Tibial nerve (tissue), 4 donors: Measurements from ENCODE around the gene RNF121. TPM values are rescaled to one million over a fixed set of nuclear protein-coding genes. Genes with fewer than 3 reads are reported as not detected.
"Not testable (repeated sequence)": the region's sequence is repeated elsewhere in the genome, so short reads cannot be mapped to it uniquely, and the experiment has no call there.

Experiments used
- DNase-seq, 2 donors: peaks; one replicate each; pipeline ENCODE4 v3.0.0-alpha.2; 2019; ENCODE audit warnings: low spot score in 2 of 2
- H3K27ac ChIP-seq, 4 donors: fragments of 200-600 bp; sonication (generic) in 3 of 4; one replicate each; pipeline ENCODE4 v1.5.1; 2017 to 2019; ENCODE audit warnings: mild to moderate bottlenecking in 1 of 4
- H3K27me3 ChIP-seq, 2 donors: fragments of 200-600 bp; sonication (generic) in 1 of 2; one replicate each; pipeline versions ENCODE4 v1.5.1 to v1.6.0; 2017 to 2019
- H3K36me3 ChIP-seq, 3 donors: fragments of 200-600 bp; sonication (generic); one replicate each; pipeline ENCODE4 v1.5.1; 2018 to 2019
- H3K4me1 ChIP-seq, 4 donors: fragments of 200-600 bp; sonication (generic) in 3 of 4; one replicate each; pipeline ENCODE4 v1.5.1; 2017 to 2019
- H3K4me3 ChIP-seq, 4 donors: fragments of 200-600 bp; sonication (generic) in 3 of 4; one replicate each; pipeline ENCODE4 v1.5.1; 2017 to 2019; ENCODE audit warnings: mild to moderate bottlenecking in 1 of 4, moderate library complexity in 1 of 4
- H3K9me3 ChIP-seq, 4 donors: fragments of 200-600 bp; sonication (generic) in 3 of 4; one replicate each; pipeline ENCODE4 v1.5.1; 2017 to 2019
- CTCF ChIP-seq, 5 experiments: fragments of 200-600 bp in 3 of 5; fragments of 450-650 bp in 2 of 5; sonication (generic) in 3 of 5; IDR thresholded peaks; one replicate each; pipeline ENCODE4 v1.5.1; 2016 to 2019; ENCODE audit warnings: antibody characterized with exemption in 5 of 5, mild to moderate bottlenecking in 3 of 5, moderate library complexity in 2 of 5
- EP300 ChIP-seq, 2 donors: sonication (generic); formaldehyde crosslinking; IDR thresholded peaks; one replicate each; pipeline ENCODE4 v1.6.1; 2017; ENCODE audit warnings: antibody characterized with exemption in 2 of 2, mild to moderate bottlenecking in 1 of 2
- POLR2A ChIP-seq, 2 donors: fragments of 450-650 bp; IDR thresholded peaks; one replicate each; pipeline ENCODE4 v1.6.1; 2017; ENCODE audit warnings: antibody characterized with exemption in 2 of 2, mild to moderate bottlenecking in 2 of 2, moderate library complexity in 2 of 2
- WGBS, 2 donors: methylation state at CpG; one replicate each; pipeline ENCODE4 v1.1.5; 2018; 5-methylcytosine and 5-hydroxymethylcytosine counted together
- total RNA-seq, 4 donors: library from RNA; depleted of rRNA; stranded (reverse); fragments of >200 nt; gene quantifications; one replicate each; pipeline ENCODE4 v1.1.0, GENCODE V29; 2016

Gene RNF121
- total RNA-seq, 4 donors from 2014 or later: 17.2 to 29.4 (median 21.4) TPM

GRCh38 chr11:71908218-71908617, 20.6 kb upstream of the RNF121 start:
- DNase-seq: no peak
- Histone ChIP-seq H3K27me3 (no peaks in the 10 kb centered on the region), H3K27ac (no peak overlapping the region), H3K4me1 (no peaks in the 10 kb centered on the region), H3K4me3 (no peak overlapping the region), H3K9me3 (no peaks in the 10 kb centered on the region), H3K36me3 (peaks cover 0 to 78% (median 0%) of the 10 kb centered on the region in 3 donors)
- TF ChIP-seq POLR2A (IDR thresholded peaks at IDR 0.05) (no peak), CTCF (IDR thresholded peaks at IDR 0.05) (no peak), EP300 (IDR thresholded peaks at IDR 0.05) (no peak)
- 83 to 90% methylated on average over 9 of the region's 9 CpGs for WGBS, 2 donors

DNA sequence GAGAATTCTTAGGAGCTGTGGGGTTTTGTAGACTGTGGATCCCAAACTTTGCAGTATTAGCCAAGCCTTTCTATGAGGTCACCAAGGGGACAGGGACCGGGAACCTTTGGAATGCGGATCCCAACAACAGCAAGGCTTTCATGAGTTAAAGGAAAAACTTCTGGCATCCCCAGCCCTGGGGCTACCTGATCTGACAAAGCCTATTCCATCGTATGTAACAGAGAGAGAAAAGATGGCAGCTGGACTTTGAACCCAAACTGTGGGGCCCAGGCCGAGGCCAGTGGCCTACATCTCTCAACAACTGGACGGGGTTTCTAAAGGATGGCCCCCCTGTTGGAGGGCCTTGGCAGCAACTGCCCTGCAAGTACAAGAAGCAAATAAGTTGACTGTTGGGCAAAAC, 18.1 kb upstream of the RNF121 start:
- H3K9me3 ChIP-seq, H3K27me3 ChIP-seq, H3K27ac ChIP-seq, DNase-seq, H3K4me1 ChIP-seq, H3K4me3 ChIP-seq: not testable (repeated sequence)
- WGBS, 2 donors: 61 to 63% methylated on average over 5 of the region's 5 CpGs
- peaks cover 0 to 80% (median 8%) of the 10 kb centered on the region in 3 donors for H3K36me3 ChIP-seq

DNA sequence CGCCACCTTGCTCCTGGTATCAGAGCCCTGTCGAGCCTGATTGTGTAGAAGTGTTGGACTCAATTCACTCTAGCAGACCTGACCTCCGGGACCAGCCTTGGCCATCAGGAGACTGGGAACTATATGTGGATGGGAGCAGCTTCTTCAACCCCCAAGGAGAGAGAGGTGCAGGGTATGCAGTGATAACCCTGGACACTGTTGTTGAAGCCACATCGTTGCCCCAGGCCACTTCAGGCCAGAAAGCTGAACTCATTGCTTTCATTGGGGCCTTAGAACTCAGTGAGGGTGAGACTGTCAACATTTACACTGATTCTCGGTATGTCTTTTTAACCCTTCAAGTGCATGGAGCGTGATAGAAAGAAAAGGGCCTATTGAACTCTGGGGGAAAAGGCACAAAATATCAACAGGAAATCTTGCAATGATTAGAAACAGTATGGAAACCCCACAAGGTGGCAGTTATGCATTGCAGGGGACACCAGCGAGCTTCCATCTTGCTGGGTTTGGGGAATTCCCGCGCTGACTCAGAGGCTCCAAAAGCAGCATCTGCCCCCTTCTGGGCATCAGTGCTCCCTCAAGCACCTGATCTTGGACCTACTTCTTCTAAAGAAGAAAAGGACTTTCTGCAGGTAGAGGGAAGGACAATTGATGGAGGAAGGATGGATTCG, 17.4 kb upstream of the RNF121 start:
- not testable (repeated sequence) for H3K4me1 ChIP-seq, H3K9me3 ChIP-seq, H3K27ac ChIP-seq, DNase-seq, H3K27me3 ChIP-seq, H3K4me3 ChIP-seq
- WGBS, 2 donors: 79% methylated on average over 10 of the region's 10 CpGs
- H3K36me3 ChIP-seq: peaks cover 0 to 80% (median 8%) of the 10 kb centered on the region in 3 donors

DNA sequence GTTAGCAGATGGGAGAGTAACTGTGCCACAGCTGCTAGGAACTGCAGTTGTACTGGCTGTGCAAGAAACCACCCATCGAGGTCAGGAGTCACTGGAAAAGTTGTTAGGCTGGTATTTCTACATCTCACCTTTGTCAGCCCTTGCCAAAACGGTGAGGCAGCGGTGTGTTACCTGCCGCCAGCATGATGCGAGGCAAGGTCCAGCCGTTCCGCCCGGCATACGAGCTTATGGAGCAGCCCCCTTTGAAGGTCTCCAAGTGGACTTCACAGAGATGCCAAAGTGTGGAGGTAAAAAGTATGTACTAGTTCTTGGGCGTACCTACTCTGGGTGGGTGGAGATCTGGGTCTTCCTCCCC, 16.9 kb upstream of the RNF121 start:
- WGBS, 2 donors: 94 to 98% methylated on average over 10 of the region's 10 CpGs

DNA sequence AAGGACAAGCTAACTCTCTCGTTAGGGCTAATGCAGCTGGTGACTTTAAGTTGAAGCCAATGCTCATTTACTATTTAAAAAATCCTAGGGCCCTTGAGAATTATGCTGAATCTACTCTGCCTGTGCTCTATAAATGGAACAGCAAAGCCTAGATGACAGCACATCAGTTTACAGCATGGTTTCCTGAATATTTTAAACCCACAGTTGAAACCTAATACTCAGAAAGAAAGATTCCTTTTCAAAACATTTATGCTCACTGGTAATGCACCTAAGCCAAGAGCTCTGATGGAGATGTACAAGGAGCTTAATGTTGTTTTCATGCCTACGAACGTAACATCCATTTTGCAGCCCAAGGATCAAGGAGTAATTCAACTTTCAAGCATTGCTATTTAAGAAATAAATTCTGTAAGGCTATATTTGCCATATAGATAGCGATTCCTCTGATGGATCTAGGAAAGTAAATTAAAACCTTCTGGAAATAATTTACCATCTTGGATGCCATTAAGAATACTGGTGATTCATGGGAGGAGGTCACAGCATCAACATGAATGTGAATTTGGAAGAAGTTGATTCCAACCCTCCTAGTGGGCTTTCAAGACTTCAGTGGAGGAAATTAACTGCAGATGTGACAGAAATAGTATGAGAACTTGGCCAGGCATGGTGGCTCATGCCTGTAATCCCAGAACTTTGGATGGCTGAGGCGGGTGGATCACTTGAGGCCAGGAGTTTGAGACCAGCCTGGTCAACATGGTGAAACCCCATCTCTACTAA, 14.9 kb upstream of the RNF121 start:
- TF ChIP-seq POLR2A (IDR thresholded peaks at IDR 0.05) (no peak), EP300 (IDR thresholded peaks at IDR 0.05) (no peak), CTCF (IDR thresholded peaks at IDR 0.05) (no peak)
- 87 to 89% methylated on average over 5 of the region's 5 CpGs for WGBS, 2 donors
- no peaks in the 10 kb centered on the region for H3K27me3 ChIP-seq

More for the DNA sequence above, 16.9 kb upstream of the RNF121 start:
- not testable (repeated sequence) for H3K4me1 ChIP-seq, H3K27ac ChIP-seq, H3K9me3 ChIP-seq, H3K4me3 ChIP-seq, H3K27me3 ChIP-seq, DNase-seq
- peaks cover 0 to 80% (median 8%) of the 10 kb centered on the region in 3 donors for H3K36me3 ChIP-seq

DNA sequence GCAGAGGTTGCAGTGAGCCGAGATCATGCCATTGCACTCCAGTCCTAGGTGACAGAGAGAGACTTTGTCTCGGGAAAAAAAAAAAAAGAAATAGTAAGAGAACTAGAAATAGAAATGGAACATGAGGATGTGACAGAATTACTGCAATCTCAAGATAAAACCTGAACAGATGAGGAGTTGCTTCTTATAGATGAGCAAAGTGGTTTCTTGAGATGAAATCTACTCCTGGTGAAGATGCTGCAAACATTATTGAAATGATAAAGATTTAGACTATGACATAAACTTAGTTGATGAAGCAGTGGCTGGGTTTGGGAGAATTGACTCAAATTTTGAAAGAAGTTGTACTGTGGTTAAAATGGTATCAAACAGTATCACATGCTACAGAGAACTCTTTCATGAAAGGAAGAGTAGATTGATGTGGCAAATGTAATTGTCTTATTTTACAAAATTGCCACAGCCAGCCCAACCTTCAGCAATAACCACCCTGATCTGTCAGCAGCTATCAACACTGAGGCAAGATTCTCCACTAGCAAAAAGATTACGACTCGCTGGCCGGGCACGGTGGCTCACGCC, 14.1 kb upstream of the RNF121 start:
- no peaks in the 10 kb centered on the region for H3K9me3 ChIP-seq
- H3K27ac ChIP-seq: no peak overlapping the region
- no peak for DNase-seq
- no peak for TF ChIP-seq EP300 (IDR thresholded peaks at IDR 0.05)
- no peak for TF ChIP-seq POLR2A (IDR thresholded peaks at IDR 0.05)
- TF ChIP-seq CTCF (IDR thresholded peaks at IDR 0.05): no peak
- no peaks in the 10 kb centered on the region for H3K4me1 ChIP-seq
- H3K4me3 ChIP-seq: no peak overlapping the region
- WGBS, 2 donors: 93 to 96% methylated on average over 7 of the region's 7 CpGs
- peaks cover 0 to 84% (median 8%) of the 10 kb centered on the region in 3 donors for H3K36me3 ChIP-seq
- H3K27me3 ChIP-seq: no peaks in the 10 kb centered on the region

More for the DNA sequence above, 14.9 kb upstream of the RNF121 start:
- Histone ChIP-seq H3K27ac (no peak overlapping the region), H3K4me1 (no peaks in the 10 kb centered on the region), H3K4me3 (no peak overlapping the region), H3K36me3 (peaks cover 0 to 83% (median 8%) of the 10 kb centered on the region in 3 donors), H3K9me3 (no peaks in the 10 kb centered on the region)
- no peak for DNase-seq
